Motor neuron (in vitro differentiated cells): ENCODE results near the gene AKAP13. TPM values are rescaled to one million over a fixed set of nuclear protein-coding genes. Genes with fewer than 3 reads are reported as not detected.

Experiments used
- ATAC-seq, 8 experiments: fragments of 200-7000 bp; cut with Tn5 transposase; replicated peaks in 6 of 8; 2 replicates each; pipeline ENCODE4 v1.8.0; 2021; ENCODE audit warnings: mild to moderate bottlenecking in 8 of 8, moderate library complexity in 8 of 8
- H3K27ac ChIP-seq, 2 donors: fragments of 250-450 bp; sonication (Bioruptor Pico); 2 replicates each; pipeline ENCODE4 v1.9.0; 2021; ENCODE audit warnings: antibody characterized with exemption in 2 of 2, mild to moderate bottlenecking in 2 of 2, moderate library complexity in 1 of 2
- H3K4me1 ChIP-seq, 2 donors: fragments of 250-450 bp; sonication (Bioruptor Pico); replicated peaks in 1 of 2; 2 replicates each; pipeline ENCODE4 v1.6.1; 2021; ENCODE audit warnings: antibody characterized with exemption in 2 of 2, mild to moderate bottlenecking in 2 of 2, moderate library complexity in 1 of 2
- H3K4me3 ChIP-seq, 5 donors: fragments of 250-450 bp; sonication (Bioruptor Pico); 2 replicates each; pipeline ENCODE4 v1.9.0; 2021; ENCODE audit warnings: antibody characterized with exemption in 5 of 5, mild to moderate bottlenecking in 5 of 5, moderate library complexity in 4 of 5
- WGBS, 10 experiments: fragments of 450-650 bp; shearing (Covaris generic); methylation state at CpG; one replicate each; pipeline ENCODE4 v1.0.0; 2022; 5-methylcytosine and 5-hydroxymethylcytosine counted together
- in situ Hi-C, 9 experiments: fragments of 400-800 bp; cut with MboI; loops; one replicate each; pipeline ENCODE4 v1.15.0; 2021; ENCODE audit warnings: low sequenced_read_pairs in 9 of 9, low pct_unique_long_range_greater_than_20kb in 2 of 9; ENCODE audit not compliant: unreplicated experiment in 9 of 9
- total RNA-seq, 8 experiments: library from RNA; unstranded; fragments of 300-600 nt; gene quantifications; 2 replicates each; pipeline versions ENCODE4 v1.2.3 to v1.2.4, GENCODE V29; 2022

The AKAP13 gene
- total RNA-seq, 8 experiments from 2014 or later: 18.6 to 60.2 (median 38.2) TPM

- no peak for ATAC-seq
- 40 to 100% (median 85%) methylated on average over 1 to 6 of the region's 6 CpGs for WGBS, 10 experiments
- Histone ChIP-seq H3K27ac (no peak overlapping the region), H3K4me3 (no peak overlapping the region), H3K4me1 (no peaks in the 10 kb centered on the region)
- in situ Hi-C loops: no loop called here
These were observed 177.0 kb downstream of the AKAP13 start for GRCh38 chr15:85557385-85557784.

GRCh38 chr15:85558848-85559247 lies 178.4 kb downstream of the AKAP13 start:
- WGBS, 10 experiments: 20 to 100% (median 72%) methylated on average over 1 to 5 of the region's 5 CpGs; no CpG with 5 or more reads in 2 of the 10 experiments

GRCh38 chr15:85559530-85559929 lies 179.1 kb downstream of the AKAP13 start:
- Histone ChIP-seq H3K27ac (no peak overlapping the region), H3K4me3 (no peak overlapping the region), H3K4me1 (no peaks in the 10 kb centered on the region)
- 79 to 100% (median 94%) methylated on average over 1 to 6 of the region's 7 CpGs; no CpG with 5 or more reads in 5 of the 10 experiments for WGBS, 10 experiments
- no peak for ATAC-seq
- in situ Hi-C loops: no loop called here

More at GRCh38 chr15:85558848-85559247, 178.4 kb downstream of the AKAP13 start:
- Histone ChIP-seq H3K27ac (no peak overlapping the region), H3K4me3 (no peak overlapping the region), H3K4me1 (no peaks in the 10 kb centered on the region)
- ATAC-seq: no peak
- in situ Hi-C loops: no loop called here

GRCh38 chr15:85562824-85563223 lies 182.4 kb downstream of the AKAP13 start:
- no peak overlapping the region for H3K27ac ChIP-seq
- 81 to 100% (median 95%) methylated on average over 2 to 5 of the region's 6 CpGs; no CpG with 5 or more reads in 2 of the 10 experiments for WGBS, 10 experiments
- no peak for ATAC-seq
- in situ Hi-C loops: no loop called here
- H3K4me3 ChIP-seq: no peak overlapping the region
- no peaks in the 10 kb centered on the region for H3K4me1 ChIP-seq

- no peak for ATAC-seq
- no peaks in the 10 kb centered on the region for H3K4me1 ChIP-seq
- no peak overlapping the region for H3K4me3 ChIP-seq
- in situ Hi-C loops: no loop called here
- 12 to 100% (median 65%) methylated on average over 1 to 3 of the region's 3 CpGs; no CpG with 5 or more reads in 2 of the 10 experiments for WGBS, 10 experiments
- H3K27ac ChIP-seq: no peak overlapping the region
These were observed 182.9 kb downstream of the AKAP13 start for GRCh38 chr15:85563328-85563727.

GRCh38 chr15:85563731-85564130 lies 183.3 kb downstream of the AKAP13 start:
- WGBS, 10 experiments: 60 to 100% (median 100%) methylated on average over 1 of the region's 1 CpG; no CpG with 5 or more reads in 2 of the 10 experiments
- no peaks in the 10 kb centered on the region for H3K4me1 ChIP-seq
- no peak overlapping the region for H3K27ac ChIP-seq
- ATAC-seq: no peak
- in situ Hi-C loops: no loop called here
- H3K4me3 ChIP-seq: no peak overlapping the region

GRCh38 chr15:85564686-85565085 lies 184.3 kb downstream of the AKAP13 start:
- no peak for ATAC-seq
- Histone ChIP-seq H3K27ac (no peak overlapping the region), H3K4me3 (no peak overlapping the region), H3K4me1 (no peaks in the 10 kb centered on the region)
- WGBS, 10 experiments: 62 to 100% (median 75%) methylated on average over 1 to 2 of the region's 2 CpGs; no CpG with 5 or more reads in 1 of the 10 experiments
- in situ Hi-C loops: no loop called here

- 40 to 100% (median 86%) methylated on average over 1 to 7 of the region's 7 CpGs for WGBS, 10 experiments
- in situ Hi-C loops: no loop called here
- no peaks in the 10 kb centered on the region for H3K4me1 ChIP-seq
- no peak overlapping the region for H3K4me3 ChIP-seq
- no peak for ATAC-seq
- no peak overlapping the region for H3K27ac ChIP-seq
These were observed 187.9 kb downstream of the AKAP13 start for GRCh38 chr15:85568261-85568808.

GRCh38 chr15:85570336-85570735 lies 189.9 kb downstream of the AKAP13 start:
- no peaks in the 10 kb centered on the region for H3K4me1 ChIP-seq
- H3K27ac ChIP-seq: no peak overlapping the region
- H3K4me3 ChIP-seq: no peak overlapping the region
- no peak for ATAC-seq
- in situ Hi-C loops: no loop called here
- 82 to 100% (median 92%) methylated on average over 1 to 8 of the region's 8 CpGs for WGBS, 10 experiments

- no peak for ATAC-seq
- in situ Hi-C loops: no loop called here
- Histone ChIP-seq H3K27ac (no peak overlapping the region), H3K4me3 (no peak overlapping the region), H3K4me1 (no peaks in the 10 kb centered on the region)
- 100% methylated on average over 1 of the region's 1 CpG; no CpG with 5 or more reads in 3 of the 10 experiments for WGBS, 10 experiments
These were observed 191.4 kb downstream of the AKAP13 start for GRCh38 chr15:85571780-85572179.

- Histone ChIP-seq H3K4me1 (no peaks in the 10 kb centered on the region), H3K27ac (no peak overlapping the region), H3K4me3 (no peak overlapping the region)
- WGBS, 10 experiments: 67 to 100% (median 90%) methylated on average over 2 to 3 of the region's 3 CpGs; no CpG with 5 or more reads in 3 of the 10 experiments
- in situ Hi-C loops: no loop called here
- no peak for ATAC-seq
These were observed 196.0 kb downstream of the AKAP13 start for GRCh38 chr15:85576392-85576791.

- peaks cover 3 to 5% of the 10 kb centered on the region in 2 donors for H3K4me1 ChIP-seq
- ATAC-seq: no peak
- in situ Hi-C loops: no loop called here
- no peak overlapping the region for H3K4me3 ChIP-seq
- WGBS, 10 experiments: 67 to 100% (median 89%) methylated on average over 2 to 9 of the region's 9 CpGs; no CpG with 5 or more reads in 2 of the 10 experiments
- no peak overlapping the region for H3K27ac ChIP-seq
These were observed 198.7 kb downstream of the AKAP13 start for GRCh38 chr15:85578941-85579701.

GRCh38 chr15:85579957-85580694 lies 199.7 kb downstream of the AKAP13 start:
- in situ Hi-C loops: no loop called here
- Histone ChIP-seq H3K27ac (no peak overlapping the region), H3K4me3 (no peak overlapping the region), H3K4me1 (peaks cover 3 to 5% of the 10 kb centered on the region in 2 donors)
- ATAC-seq: no peak
- WGBS, 10 experiments: 66 to 96% (median 80%) methylated on average over 1 to 12 of the region's 14 CpGs; no CpG with 5 or more reads in 1 of the 10 experiments
